Lower leg skin (tissue), 3 donors: ENCODE measurements around the gene SPOCD1.

Source experiments
- CTCF ChIP-seq, 3 donors: fragments of 450-650 bp; IDR thresholded peaks; one replicate each; pipeline ENCODE4 v1.5.1; 2016; ENCODE audit warnings: antibody characterized with exemption in 3 of 3, mild to moderate bottlenecking in 3 of 3, moderate library complexity in 2 of 3
- POLR2A ChIP-seq, 2 donors: fragments of 450-650 bp; IDR thresholded peaks; one replicate each; pipeline ENCODE4 v1.6.1; 2016 to 2017; ENCODE audit warnings: antibody characterized with exemption in 2 of 2, mild to moderate bottlenecking in 1 of 2, moderate library complexity in 1 of 2

- TF ChIP-seq CTCF (IDR thresholded peaks at IDR 0.05) (no peak), POLR2A (IDR thresholded peaks at IDR 0.05) (no peak)
These were observed 47.4 kb downstream of the SPOCD1 start for GRCh38 chr1:31768407-31768907.
